Glomerular visceral epithelial cell (primary cell): ENCODE data around the gene BCOR.

Source experiments
- DNase-seq: peaks from one replicate; pipeline ENCODE4 v3.0.0-alpha.2; 2016; ENCODE audit errors: extremely low spot score

Gene BCOR

GRCh38 chrX:40019541-40019940, 78.2 kb downstream of the BCOR start:
- no peak for DNase-seq

- DNase-seq = no peak
These were observed 79.7 kb downstream of the BCOR start for GRCh38 chrX:40018041-40018440.

DNA sequence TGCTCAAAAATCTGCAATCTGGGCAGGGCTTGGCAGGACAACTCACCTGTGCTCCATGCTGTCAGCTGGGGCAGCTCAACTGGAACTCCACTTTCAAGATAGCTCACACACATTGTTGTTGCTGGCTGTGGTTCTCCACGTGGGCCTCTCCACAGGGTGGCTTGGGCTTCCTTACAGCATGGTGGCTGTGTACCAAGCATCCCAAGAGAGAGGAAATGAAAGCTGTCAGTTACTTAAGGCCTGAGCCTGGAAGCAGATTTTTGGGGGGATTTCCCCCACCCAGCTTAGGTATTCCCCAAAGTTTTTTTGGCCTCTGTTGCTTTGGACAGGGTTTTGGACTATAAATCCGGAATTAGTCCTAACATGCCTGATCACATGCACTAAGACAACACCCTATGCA, 81.0 kb downstream of the BCOR start:
- DNase-seq = no peak

GRCh38 chrX:40015693-40016092, 82.1 kb downstream of the BCOR start:
- no peak for DNase-seq

DNA sequence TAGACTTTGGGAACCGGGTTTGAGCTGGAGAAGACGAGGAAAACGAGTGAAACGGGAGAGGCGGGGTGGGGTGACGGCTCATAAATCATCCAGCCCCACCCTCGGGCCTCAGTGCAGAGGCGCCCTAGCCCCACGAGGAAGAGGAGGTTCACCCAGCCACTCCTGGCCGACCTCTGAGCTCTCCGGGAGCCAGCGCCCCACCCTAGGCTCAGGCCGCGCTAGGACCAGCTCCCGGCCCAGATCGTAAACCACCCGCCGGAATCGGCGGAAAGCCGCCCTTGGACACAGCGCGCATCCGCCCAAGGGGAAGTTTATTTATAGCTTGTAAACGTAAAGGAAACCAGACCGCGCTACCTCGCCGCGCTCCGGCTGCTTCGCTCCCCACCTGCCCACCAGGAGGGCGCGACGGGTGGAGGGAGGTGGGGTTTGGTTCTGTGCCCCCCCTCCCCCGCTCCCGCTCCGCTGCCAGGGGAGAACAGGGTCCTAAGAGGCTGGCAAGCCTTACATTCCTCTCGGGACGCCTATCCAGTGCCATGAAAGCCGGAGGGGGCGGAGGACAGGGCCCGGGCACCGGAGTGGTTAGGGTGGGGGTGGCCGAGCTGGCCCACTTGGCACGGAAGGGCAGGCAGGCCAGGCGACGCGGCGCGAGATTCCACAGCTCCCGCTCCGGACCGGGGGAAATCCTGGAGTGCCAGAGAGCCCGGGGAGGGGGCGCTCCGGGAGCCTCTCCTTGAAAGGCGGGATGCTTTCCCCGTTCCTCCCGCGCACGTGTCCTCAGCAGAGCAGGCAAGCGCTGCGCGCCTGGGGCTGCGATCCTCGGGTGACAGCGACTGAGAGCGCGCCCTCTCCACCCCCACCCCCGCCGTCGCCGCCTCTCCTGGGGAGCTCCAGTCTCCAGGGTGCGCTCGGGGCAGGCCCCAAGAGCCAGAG, 84.2 kb downstream of the BCOR start:
- DNase-seq = peak; percentile 54

DNA sequence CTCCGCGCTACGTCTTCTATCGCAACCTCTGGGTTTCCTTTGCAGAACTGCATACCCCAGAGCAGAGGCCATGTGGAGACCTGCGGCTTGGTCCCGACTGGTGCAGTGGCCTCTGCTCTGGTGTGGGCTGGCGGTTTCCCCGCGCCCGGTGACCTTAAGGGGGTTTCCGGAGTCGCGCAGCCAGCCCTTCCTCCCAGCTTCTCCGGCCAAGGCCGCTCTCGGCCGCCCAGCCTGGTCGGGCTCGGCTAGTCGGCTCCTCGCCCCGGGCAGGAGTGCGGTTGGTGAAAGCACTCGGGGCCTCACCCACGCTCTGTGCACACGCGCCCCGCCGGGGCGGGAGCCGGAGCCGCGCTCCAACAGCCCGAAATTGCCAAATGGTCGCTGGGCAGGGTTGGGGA, 84.9 kb downstream of the BCOR start:
- no peak for DNase-seq

- no peak for DNase-seq
These were observed 85.5 kb downstream of the BCOR start for GRCh38 chrX:40012039-40012867.

DNA sequence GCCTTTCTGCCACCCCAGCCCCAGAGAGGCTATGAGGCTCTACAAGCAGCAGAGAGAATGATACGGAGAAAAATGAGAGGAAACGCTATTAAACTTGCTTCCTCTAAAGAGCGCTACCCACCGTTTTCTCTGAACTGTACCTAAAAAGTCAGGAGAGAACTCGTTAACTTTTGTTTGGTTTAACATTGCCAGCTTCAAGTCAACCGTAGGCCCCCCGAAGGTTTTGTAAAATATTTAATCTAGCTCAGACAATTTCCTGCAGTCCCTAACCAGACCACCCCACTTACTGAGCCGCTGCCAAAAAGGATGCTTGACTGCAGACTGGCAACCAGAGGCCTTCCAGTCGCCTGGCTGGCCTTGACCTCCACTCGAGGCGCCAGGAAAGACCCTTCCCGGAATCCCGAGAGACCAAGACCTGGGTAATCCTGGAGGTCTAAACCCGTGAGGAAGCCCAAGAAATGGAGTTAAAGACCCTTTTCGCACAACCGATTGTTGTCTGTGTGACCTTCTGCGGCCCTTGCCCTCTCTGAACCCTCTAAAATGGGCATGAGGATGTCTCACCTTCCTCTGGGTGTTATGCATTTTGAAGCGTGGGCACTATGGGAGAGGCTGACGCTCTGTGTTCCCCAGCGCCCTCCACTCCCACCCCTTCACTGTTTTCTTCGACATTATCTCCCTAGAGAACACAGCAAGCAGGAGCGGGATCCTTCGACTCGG, 86.3 kb downstream of the BCOR start:
- no peak for DNase-seq

- DNase-seq = no peak
These were observed 87.0 kb downstream of the BCOR start for GRCh38 chrX:40010550-40011321.

GRCh38 chrX:40009890-40010289, 87.9 kb downstream of the BCOR start:
- DNase-seq = no peak

GRCh38 chrX:40009462-40009851, 88.3 kb downstream of the BCOR start:
- no peak for DNase-seq

- no peak for DNase-seq
These were observed 88.8 kb downstream of the BCOR start for GRCh38 chrX:40008791-40009461.

- DNase-seq = no peak
These were observed 89.7 kb downstream of the BCOR start for GRCh38 chrX:40007756-40008705.

- no peak for DNase-seq
These were observed 90.5 kb downstream of the BCOR start for GRCh38 chrX:40007131-40007755.

DNA sequence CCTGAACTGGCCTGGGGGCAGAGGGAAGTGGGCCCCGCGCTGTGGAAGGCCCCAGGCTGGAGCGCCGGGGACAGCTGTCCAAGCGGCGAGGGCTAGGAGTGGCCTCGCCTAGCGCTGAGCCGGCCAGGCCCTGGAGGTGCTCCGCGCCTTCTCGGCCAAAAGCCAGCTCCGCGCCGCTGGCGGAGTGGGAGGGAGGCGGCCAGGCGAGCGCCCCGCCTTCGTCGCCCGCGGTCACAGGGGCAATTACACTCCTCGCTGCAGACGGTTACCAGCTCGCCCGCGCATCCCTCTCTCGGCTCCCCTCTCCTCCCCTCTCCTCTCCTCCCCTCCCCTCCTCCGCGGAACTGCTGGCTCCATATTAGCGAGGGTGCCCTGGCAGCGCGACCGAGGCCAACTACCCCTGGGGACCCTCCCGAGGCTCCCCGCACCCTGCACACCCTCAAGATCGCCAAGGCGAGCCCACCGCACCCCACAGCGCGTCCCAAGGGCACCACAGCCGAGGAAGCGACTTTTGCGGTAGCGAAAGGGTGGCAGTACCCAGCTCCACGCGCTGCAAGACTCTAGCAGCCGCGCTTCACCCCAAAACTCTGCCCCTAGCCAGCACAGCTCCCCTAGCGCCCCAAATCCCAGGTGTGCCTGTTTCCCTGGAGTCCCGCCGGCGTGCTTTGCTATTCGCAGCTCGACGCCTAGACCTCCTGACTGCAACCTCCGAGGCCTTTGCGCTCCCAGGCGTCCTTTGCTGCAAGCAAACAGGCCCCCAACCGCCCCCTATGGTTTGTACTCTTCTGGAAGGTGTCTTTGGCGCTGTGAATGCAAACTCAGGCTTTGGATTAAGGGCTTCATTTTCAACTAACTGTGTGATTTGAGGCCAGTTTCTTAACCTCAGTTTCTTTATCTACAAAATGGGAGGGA, 91.4 kb downstream of the BCOR start:
- no peak for DNase-seq

DNA sequence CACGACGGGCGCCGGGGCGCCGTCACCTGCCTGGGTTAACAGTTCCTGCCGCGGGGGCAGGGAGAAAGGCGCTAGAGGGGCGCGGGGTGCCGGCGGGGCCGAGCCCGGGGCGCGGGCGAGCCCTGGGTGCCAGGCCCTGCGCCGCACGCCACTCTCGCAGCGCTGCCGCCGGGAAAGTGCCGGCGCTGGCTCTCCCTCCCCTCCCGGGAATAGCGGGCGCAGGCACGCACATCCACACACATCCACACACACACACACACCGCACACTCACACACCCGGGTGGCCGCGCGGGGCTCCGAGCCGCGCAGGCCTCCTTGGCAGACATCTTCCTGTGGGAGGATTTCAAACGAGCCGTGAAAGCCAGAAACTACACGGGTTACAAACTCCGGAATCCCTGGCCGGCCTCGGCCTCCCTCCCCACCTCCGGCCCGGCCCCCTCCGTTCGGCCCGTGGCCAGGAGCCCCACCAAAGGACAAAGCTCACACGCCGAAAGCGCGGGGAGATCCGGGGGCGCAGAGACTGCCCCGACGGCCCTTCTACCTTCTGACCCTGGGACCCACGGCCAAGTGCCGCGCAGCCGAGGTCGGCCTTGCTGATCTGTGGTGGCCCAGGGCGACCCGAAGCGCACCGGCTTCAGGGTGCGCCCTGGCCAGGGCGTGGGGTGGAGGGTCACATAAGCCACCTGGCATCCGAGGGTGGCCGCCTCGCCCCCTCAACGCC, 92.3 kb downstream of the BCOR start:
- no peak for DNase-seq

DNA sequence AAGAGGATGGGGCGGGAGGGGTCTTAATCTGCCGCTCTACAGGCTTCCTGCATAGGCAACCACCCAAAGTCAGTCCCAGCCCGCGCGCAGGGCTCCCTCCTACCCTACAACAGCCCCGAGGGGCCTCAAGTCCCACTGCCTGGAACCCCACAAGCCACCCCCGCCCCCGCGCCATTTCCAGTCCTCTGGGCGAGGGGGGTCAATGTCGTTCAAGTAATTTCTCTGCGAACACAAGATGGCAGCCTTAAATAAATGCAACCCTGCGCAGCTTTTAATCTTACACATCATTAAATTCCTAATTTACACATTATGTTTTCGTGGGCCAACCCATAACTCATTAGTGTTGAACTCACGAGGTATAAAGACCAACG, 92.9 kb downstream of the BCOR start:
- DNase-seq = no peak

DNA sequence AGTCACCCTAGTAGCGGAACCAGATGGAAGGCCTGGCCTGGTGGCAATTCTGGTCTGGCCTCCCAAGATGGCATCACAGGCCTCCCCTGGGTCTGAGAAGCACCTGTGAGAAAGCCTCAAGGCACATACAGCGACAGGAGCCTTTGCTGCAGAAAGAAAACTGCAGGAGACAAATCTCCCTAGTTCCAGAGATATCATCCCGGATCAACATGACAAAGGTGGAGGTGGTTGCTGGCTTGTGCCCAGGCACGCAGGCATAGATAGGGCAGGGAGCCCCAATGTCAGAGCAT, 93.6 kb downstream of the BCOR start:
- no peak for DNase-seq
